ENCODE results near the gene GALC.
"Not testable (repeated sequence)": the region's sequence is repeated elsewhere in the genome, so short reads cannot be mapped to it uniquely, and the experiment has no call there.

GALC gene

GRCh38 chr14:87992718-87993628 is at the start of gene GALC:
Gene GALC (minus strand): TSS chr14:87993182. CDS start chr14:87993164, 18 bp downstream.
- peak; percentile 85 for DNase-seq (ENCODE audit: low read depth)

- DNase-seq (ENCODE audit: low read depth) = no peak
These were observed 47.2 kb upstream of the GALC start for GRCh38 chr14:88040146-88040545.

- no peak for DNase-seq (ENCODE audit: low read depth)
These were observed 46.2 kb upstream of the GALC start for GRCh38 chr14:88039197-88039596.

- no peak for DNase-seq (ENCODE audit: low read depth)
These were observed 44.3 kb upstream of the GALC start for GRCh38 chr14:88037325-88037724.

GRCh38 chr14:88036422-88036821 is 43.4 kb upstream of the GALC start:
- no peak for DNase-seq (ENCODE audit: low read depth)

GRCh38 chr14:88034076-88034475 is 41.1 kb upstream of the GALC start:
- no peak for DNase-seq (ENCODE audit: low read depth)

GRCh38 chr14:88032373-88032772 is 39.4 kb upstream of the GALC start:
- DNase-seq (ENCODE audit: low read depth) = no peak

- DNase-seq (ENCODE audit: low read depth) = no peak
These were observed 37.9 kb upstream of the GALC start for GRCh38 chr14:88030892-88031291.

GRCh38 chr14:88030079-88030478 is 37.1 kb upstream of the GALC start:
- no peak for DNase-seq (ENCODE audit: low read depth)

- no peak for DNase-seq (ENCODE audit: low read depth)
These were observed 36.5 kb upstream of the GALC start for GRCh38 chr14:88029500-88029899.

- no peak for DNase-seq (ENCODE audit: low read depth)
These were observed 33.9 kb upstream of the GALC start for GRCh38 chr14:88026890-88027289.

- no peak for DNase-seq (ENCODE audit: low read depth)
These were observed 32.3 kb upstream of the GALC start for GRCh38 chr14:88025313-88025712.

- not testable (repeated sequence) for DNase-seq (ENCODE audit: low read depth)
These were observed 31.5 kb upstream of the GALC start for GRCh38 chr14:88024252-88025086.

- no peak for DNase-seq (ENCODE audit: low read depth)
These were observed 30.7 kb upstream of the GALC start for GRCh38 chr14:88023658-88024187.

GRCh38 chr14:88017535-88017934 is 24.6 kb upstream of the GALC start:
- DNase-seq (ENCODE audit: low read depth) = no peak

- no peak for DNase-seq (ENCODE audit: low read depth)
These were observed 23.8 kb upstream of the GALC start for GRCh38 chr14:88016768-88017167.

- no peak for DNase-seq (ENCODE audit: low read depth)
These were observed 20.9 kb upstream of the GALC start for GRCh38 chr14:88013750-88014349.

- no peak for DNase-seq (ENCODE audit: low read depth)
These were observed 19.5 kb upstream of the GALC start for GRCh38 chr14:88012495-88012894.

- DNase-seq (ENCODE audit: low read depth) = no peak
These were observed 17.3 kb upstream of the GALC start for GRCh38 chr14:88010331-88010730.

GRCh38 chr14:88009486-88009885 is 16.5 kb upstream of the GALC start:
- DNase-seq (ENCODE audit: low read depth) = no peak

- no peak for DNase-seq (ENCODE audit: low read depth)
These were observed 15.2 kb upstream of the GALC start for GRCh38 chr14:88008039-88008742.

- DNase-seq (ENCODE audit: low read depth) = no peak
These were observed 14.6 kb upstream of the GALC start for GRCh38 chr14:88007608-88008007.

Measured in stimulated activated CD8-positive, alpha-beta memory T cell treated with anti-CD3 and anti-CD28 coated beads, Interleukin-15, amount 100 ng/mL, for 1 hour (primary cell).